Suppressor macrophage (primary cell): ENCODE results near the gene ZSCAN5C.
A peak's percentile ranks its signal among the peaks of the same experiment; 100 is the strongest.
"Not testable (repeated sequence)": the region's sequence is repeated elsewhere in the genome, so short reads cannot be mapped to it uniquely, and the experiment has no call there.

Experiments used
- DNase-seq, 4 experiments: peaks; one replicate each; pipeline ENCODE4 v3.0.0-alpha.2; 2020 to 2022

ZSCAN5C gene

DNA sequence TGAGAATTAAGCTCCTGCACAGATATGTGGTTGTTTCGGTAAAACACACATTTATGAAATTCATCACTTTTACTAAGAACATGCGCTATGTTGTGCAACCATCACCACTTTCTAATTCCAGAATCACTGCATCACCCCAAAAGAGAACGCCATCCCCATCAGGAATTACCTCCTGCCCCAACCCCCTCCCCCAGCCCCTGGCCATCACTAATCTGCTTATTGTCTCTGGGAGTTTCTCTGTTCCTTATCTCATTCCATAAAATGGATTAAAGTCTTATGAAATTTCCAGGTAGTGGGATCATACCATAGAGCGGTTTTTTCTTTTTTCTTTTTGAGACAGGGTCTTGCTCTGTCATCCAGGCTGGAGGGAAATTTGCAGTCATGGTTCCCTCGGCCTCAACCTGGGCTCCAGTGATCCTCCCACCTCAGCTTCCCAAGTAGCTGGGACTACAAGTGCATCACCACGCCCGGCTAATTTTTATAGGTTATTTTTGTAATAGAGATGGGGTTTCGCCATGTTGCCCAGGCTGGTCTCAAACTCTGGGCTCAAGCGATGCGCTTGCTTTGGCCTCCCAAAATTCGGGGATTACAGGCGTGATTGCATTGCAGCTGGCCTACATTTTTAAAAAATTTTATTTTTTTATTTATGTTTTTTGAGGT is 8.0 kb upstream of the ZSCAN5C start:
- DNase-seq: no peak

DNA sequence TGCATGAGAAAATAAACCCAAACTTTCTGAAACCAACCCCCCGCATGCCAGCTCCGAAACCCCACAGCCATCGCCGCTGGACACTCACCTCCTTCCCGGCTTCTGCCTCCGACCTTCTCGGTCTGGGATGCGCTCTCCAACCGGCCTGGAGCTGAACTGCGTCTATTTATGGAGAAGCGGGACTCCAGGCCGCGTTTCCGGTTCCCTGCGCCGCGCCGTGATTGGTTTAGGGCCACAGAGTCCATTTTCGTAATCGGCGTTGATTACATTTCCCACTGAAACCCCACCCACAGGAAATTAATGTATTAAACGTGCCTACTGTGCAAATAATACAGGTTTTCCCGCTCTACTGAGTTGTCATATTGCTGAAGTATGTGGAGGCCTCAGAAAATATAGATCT is 4.4 kb upstream of the ZSCAN5C start, which contains the start of gene ZSCAN5B:
ZSCAN5B (minus strand) TSS at position 138 of the 400 bp plus-strand sequence. CDS start 4,731 bp downstream, outside the sequence.
- DNase-seq: not testable (repeated sequence)

DNA sequence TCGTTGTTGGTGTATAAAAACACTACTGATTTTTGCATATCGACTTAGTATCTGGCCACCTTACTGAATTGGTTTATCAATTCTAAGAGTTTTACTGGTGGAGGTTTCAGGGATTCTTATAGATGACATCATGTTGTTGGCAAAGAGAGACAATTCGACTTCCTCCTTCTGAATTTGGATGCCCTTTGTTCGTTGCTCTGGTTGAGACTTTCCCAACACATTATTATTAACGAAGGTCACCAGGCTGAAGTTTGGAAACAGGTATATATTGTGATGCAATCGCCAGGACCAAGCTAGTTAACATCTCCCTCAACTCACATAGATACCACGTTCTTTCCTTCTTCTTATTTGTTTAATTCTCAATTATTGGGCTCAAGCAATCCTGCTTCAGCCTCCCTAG is 2.4 kb upstream of the ZSCAN5C start:
- DNase-seq: no peak

DNA sequence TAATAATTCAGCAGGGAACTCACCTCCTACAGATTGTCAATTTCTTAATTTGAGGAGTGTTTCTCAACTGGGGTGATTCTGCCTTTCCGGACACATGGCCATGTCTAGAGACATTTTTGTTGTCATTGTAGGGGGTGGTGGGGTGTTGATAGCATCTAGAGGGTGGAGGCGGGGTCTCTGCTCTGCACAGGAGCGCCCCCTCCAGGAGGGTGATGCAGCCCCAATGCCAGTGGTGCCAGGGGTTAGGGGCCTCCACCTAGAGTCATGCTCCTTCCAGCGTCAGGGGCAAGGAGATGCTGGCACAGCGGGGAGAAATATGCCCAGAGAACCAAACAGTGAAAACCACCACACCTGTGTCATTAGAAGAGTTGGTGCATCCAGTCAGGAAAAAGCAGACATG is 5.5 kb downstream of the ZSCAN5C start:
- DNase-seq: not testable (repeated sequence)

DNA sequence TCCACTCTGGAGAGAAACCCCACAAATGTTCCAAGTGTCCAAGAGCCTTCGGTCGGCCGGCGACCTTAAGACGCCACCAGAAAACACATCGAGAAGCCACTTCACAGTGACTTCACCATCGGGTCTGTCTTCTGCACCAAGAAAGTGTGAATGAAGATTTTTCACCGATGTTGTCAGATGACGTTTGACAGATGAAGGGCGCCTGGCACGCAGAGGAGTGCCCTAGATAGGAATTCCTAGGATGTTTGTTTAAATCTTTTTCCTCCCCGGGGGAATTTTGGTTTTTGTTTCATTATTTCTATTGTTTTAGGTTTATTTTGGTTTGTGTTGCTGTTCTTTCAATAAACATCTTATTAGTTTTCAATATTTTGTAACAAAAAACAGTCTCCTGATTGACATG is 7.0 kb downstream of the ZSCAN5C start:
- no peak for DNase-seq

DNA sequence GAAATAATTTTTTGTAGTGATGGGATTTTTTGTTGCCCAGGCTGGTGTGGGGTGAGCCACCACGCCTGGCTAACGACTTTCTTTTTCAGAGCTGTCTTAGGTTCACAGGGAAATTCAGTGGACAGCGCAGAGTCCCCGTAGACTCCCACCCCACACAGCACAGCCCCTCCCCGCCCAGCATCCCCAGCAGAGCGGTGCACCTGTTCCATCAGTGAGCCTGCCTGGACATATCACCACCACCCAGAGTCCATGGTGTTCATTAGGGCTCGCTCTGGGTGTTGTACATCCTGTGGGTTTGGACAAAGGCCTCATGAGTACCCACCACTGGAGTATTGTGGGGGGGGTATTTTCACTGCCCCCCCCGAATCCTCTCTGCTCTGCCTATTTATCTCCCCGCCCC is 8.0 kb downstream of the ZSCAN5C start:
- not testable (repeated sequence) for DNase-seq

DNA sequence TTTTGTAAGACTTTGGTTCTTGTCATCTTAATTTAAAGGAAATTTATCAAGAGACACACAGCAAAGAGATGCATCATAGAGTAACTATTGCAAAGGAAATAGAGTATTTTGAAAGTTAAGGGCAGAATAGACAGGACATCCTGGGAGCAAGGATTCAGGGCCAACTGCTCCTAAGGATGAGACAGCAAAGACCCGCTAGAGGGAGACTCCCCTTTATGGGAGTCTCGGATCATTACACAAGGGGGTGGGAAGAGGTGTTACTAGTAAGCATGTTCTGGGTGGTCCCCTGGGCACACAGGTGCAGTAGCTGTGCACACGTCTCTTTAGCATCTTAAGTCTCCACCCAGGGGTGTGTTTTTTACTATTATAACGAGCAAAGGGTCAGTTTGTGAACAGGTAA is 9.6 kb downstream of the ZSCAN5C start:
- no peak for DNase-seq

DNA sequence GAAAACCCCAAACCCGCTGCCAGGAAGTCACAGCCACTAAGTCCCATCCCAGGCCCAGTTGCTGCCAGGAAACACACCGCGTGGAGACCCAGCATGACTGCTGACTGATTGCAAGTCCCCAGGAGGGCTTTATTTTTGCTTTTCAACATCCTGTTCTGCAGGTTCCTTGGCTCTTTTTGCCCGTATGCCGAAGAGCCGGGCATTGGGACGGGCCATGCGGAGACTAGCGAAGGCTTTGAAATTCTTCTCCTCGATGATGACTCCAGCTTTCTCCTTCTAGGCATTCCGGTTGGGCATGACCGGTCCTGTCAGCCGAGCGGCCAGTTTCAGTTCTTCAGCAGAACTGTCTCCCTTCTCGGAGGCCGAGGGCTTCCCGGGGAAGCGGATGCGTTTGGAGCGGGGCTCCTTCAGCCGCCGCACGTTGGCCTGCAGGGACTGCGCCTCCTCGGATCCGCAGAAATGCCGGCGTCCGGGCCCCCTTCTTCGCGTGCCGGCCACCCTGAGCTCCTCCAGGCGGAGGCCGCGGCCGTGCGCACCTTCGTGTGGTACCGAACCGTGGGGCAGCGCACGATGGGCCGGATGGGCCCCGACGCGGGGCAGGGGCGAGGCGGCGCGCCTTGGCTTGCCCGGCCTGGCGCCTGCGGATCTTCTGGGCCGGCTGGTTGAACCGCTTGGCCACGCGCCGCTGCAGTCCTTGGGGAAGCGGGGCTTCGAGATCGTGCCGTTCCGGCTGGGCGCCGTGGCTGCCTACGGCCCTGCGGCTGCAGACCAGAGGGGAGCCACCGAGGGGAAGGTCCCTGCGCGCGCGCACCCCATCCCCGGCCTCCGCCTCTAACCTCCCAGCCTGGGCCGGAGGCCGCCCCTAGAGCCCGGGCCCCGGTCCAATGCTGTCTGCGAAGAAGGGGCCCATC is 15.2 kb downstream of the ZSCAN5C start:
- DNase-seq: peak; percentile 34 to 57 (median 42)

DNA sequence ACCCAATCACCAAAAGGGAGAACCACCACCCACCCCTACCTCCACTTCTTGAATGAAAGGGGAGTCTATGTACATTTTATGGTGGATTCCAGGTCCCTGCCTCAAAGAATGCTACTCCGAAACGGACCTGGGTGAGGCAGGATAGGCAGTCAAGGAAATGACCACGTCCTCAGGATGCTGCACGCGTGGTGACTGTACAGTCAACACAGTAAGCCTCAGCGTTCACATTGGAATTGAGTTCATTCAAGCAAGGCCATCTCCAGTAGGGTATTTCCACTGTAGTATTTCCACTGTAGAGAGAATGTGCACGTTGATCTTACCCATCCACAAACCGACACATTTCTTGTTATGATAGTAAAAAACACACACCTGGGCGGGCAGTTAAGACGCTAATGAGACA is 16.9 kb downstream of the ZSCAN5C start:
- no peak for DNase-seq

DNA sequence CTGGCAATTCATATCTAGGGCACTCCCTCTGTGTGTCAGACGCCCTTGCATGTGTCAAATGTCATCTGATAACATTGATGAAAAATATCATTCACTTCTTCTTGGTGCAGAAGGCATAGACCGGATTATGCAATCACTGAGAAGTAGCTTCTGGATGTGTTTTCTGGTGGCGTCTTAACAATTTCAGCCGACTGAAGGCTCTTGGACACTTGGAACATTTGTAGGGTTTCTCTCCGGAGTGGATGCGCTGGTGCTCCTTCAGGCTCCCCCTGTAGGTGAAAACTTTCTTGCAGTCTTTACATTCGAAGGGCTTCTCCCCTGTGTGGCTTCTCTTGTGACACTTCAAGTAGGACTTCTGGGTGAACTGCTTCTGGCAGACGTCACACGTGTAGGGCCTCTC is 19.4 kb downstream of the ZSCAN5C start:
- DNase-seq: peak in 1 of 4 experiments; percentile 8

DNA sequence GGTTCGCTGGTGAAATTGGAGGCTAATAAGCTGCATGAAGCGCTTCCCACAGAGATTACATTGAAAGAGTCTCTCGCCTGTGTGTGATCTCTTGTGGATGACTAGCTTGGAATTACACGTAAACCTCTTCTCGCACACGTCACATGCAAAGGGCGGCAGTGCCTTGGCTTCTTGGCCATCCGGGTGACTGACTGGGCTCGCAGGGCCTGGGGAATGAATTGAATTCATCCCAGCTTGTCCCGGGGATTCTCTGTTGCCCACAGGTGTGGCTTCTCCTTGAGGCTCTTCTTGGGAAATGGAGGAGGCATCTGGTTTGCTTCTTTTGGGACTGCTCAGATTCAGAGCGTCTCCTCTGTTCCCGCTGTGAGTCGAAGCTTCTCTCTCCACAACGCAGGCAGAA is 19.8 kb downstream of the ZSCAN5C start:
- no peak for DNase-seq

DNA sequence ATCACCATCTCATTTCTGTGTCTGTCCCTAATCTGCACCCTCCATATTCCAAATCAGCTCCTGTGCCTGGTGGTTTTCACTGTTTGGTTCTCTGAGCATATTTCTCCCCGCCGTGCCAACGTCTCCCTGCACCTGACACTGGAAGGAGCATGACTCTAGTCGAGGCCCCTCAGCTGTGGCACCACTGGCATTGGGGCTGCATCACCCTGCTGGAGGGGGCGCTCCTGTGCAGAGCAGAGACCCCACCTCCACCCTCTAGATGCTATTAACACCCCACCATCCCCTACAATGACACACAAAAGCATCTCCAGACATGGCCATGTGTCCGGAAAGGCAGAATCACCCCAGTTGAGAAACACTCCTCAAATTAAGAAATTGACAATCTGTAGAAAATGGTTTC is 20.8 kb downstream of the ZSCAN5C start:
- no peak for DNase-seq

DNA sequence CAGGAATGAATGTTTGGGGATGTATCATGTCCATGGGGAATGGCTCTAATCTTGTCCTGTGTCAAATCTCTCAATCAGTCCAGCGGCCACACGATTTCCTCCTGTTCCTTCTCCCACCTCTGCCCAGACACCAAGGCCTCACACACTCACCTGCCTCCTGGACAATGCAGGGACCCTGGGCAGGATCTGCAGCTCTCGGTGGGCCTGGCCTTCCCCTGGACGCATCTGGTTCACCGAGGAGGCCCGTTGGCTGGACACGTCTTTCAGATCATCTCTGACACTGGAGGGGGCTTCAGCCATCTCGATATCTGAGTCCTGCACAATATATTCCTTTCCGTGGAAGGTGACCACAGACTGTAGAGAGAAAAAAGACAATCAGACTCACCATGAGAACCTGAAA is 21.4 kb downstream of the ZSCAN5C start:
- no peak for DNase-seq

DNA sequence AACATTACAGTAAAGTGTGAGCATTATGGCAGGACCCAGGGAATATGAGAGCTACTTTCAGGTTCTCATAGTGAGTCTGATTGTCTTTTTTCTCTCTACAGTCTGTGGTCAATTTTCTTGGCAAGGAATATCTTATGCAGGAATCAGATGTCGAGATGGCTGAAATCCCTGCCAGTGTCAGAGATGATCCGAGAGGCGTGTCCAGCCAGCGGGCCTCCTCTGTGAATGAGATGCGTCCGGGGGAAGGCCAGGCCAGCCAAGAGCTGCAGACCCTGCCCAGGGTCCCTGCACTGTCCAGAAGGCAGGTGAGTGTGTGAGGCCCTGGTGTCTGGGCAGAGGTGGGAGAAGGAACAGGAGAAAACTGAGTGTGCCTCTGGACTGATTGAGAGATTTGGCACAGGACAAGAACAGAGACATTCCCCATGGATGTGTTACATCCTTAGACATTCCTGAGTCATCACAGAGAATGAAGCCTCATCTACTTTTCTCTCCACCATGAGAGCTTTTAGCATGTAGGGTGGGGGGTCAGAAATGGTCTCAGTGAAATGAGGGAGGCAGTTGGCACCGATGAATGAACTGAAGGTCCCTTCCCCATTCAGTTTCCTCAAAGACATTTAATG is 43.2 kb downstream of the ZSCAN5C start:
- no peak for DNase-seq

DNA sequence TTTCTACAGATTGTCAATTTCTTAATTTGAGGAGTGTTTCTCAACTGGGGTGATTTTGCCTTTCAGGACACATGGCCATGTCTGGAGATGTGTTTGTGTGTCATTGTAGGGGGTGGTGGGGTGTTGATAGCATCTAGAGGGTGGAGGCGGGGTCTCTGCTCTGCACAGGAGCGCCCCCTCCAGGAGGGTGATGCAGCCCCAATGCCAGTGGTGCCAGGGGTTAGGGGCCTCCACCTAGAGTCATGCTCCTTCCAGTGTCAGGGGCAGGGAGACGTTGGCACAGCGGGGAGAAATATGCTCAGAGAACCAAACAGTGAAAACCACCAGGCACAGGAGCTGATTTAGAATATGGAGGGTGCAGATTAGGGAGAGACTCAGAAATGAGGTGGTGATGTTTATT is 43.7 kb downstream of the ZSCAN5C start:
- DNase-seq: not testable (repeated sequence)

DNA sequence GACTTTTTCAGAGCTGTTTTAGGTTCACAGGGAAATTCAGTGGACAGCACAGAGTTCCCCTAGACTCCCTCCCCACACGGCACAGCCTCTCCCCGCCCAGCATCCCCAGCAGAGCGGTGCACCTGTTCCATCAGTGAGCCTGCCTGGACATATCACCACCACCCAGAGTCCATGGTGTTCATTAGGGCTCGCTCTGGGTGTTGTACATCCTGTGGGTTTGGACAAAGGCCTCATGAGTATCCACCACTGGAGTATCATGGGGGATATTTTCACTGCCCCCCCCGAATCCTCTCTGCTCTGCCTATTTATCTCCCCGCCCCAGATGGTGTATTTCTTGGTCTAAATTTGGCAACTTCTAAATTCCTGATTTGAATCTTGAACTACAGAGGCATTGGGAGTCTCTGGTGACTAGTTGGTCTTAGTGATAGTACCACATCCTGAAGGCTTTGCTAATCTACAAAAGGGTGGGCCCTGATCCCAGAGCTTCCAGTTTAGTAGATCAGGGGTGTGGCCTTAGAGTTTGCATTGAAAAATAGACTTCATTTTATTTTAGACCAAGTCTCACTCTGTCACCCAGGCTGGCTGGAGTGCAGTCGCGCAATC is 46.8 kb downstream of the ZSCAN5C start:
- DNase-seq: not testable (repeated sequence)

DNA sequence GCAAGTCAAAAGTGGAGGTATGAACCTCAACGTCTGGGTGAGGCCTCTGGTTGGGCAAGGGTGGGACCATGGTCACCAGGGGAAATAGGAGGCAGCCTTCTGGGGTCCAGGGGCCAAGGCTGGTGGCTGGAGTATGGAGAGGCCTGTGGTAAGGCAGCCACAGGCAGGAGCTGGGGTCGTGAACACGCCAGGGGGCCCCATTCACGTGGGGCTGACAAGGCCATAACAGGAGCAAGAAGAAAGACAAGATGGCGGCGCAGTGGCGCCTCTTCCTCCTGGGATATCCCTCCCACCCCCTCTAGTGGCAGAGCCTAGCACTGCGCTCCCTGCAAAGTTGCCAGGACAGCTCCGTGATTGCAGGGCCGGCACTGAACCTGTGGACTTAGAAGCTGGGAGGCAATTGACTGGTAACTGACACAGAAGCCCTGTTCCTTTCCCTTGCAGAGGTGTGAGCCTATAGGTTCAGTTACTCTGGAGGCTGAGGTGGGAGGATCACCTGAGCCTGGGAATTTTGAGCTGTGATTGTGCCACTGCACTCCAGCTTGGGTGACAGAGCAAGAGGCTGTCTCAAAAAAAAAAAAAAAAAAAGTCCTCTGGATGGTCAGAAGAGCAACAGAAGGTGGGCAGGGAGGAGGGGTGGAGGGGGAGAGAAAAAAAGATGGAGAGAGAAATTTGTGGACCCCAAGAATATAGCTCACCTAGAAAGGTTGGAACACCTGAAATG is 50.8 kb downstream of the ZSCAN5C start:
- DNase-seq: peak; percentile 80 to 86 (median 85)

DNA sequence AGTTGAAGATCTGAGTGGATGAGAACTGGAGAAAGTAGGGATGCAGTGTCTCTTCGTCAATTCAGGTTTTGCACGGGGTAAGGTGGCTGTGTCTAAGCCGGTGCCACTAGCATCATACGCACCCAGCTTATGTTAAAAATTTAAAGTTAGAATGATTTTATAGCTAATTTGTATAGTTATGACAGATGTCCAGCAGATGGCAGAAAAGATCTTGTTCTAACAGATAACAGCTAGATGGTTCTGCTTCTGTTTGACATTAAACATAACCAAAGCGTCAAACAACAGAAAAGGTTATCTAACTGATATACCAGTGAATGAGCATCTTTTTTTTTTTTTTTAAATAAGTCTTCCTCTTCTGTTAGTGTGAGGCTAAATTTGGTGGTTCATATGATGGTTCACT is 51.7 kb downstream of the ZSCAN5C start:
- DNase-seq: peak; percentile 35 to 92 (median 80)

DNA sequence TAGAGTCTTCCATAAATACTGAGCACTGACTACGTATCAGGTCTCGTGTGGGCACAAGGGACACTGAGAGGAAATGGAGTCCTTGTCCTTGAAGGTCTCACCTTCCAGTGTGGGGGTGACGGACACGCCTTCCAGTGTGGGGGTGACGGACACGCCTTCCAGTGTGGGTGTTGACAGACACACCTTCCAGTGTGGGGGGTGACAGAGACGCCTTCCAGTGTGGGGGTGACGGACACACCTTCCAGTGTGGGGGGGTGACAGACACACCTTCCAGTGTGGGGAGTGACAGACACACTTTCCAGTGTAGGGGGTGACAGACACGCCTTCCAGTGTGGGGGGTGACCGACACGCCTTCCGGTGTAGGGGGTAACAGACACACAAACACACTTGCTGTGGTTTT is 56.2 kb downstream of the ZSCAN5C start:
- no peak for DNase-seq
